Glutamatergic neuron (in vitro differentiated cells): Measurements from ENCODE around the gene CCND1. TPM values are rescaled to one million over a fixed set of nuclear protein-coding genes. Genes with fewer than 3 reads are reported as not detected.

Experiments used
- DNase-seq: peaks from one replicate; pipeline ENCODE4 v3.0.0; 2022
- H3K27ac Mint-ChIP-seq: one replicate; pipeline ENCODE4 v1.8.0; 2020; ENCODE audit warnings: mild to moderate bottlenecking, mixed read lengths, inconsistent platforms; ENCODE audit not compliant: unreplicated experiment
- H3K27me3 Mint-ChIP-seq: one replicate; pipeline ENCODE4 v1.8.0; 2020; ENCODE audit warnings: mild to moderate bottlenecking, moderate library complexity, mixed read lengths, inconsistent platforms; ENCODE audit not compliant: unreplicated experiment
- H3K36me3 Mint-ChIP-seq: one replicate; pipeline ENCODE4 v1.8.0; 2020; ENCODE audit warnings: mild to moderate bottlenecking, mixed read lengths, inconsistent platforms; ENCODE audit not compliant: unreplicated experiment
- H3K4me1 Mint-ChIP-seq: one replicate; pipeline ENCODE4 v1.8.0; 2020; ENCODE audit warnings: mild to moderate bottlenecking, low read depth, mixed read lengths, inconsistent platforms; ENCODE audit not compliant: unreplicated experiment
- H3K4me3 Mint-ChIP-seq: one replicate; pipeline ENCODE4 v1.8.0; 2020; ENCODE audit warnings: mild to moderate bottlenecking, mixed read lengths, inconsistent platforms; ENCODE audit not compliant: unreplicated experiment
- H3K9me3 Mint-ChIP-seq: one replicate; pipeline ENCODE4 v1.8.0; 2020; ENCODE audit warnings: mild to moderate bottlenecking, moderate library complexity, mixed read lengths, inconsistent platforms; ENCODE audit not compliant: unreplicated experiment
- CTCF ChIP-seq: fragments of 200-600 bp; sonication (generic); IDR thresholded peaks from one replicate; pipeline ENCODE4 v1.5.0; 2021; ENCODE audit not compliant: partially characterized antibody, unreplicated experiment
- total RNA-seq: library from RNA; stranded (reverse); fragmentation: NEBNext Ultra II Directional; extraction: Animal tissue kit (Norgen Biotek cat#: 25700); gene quantifications from one replicate; pipeline ENCODE4 v1.2.1, GENCODE V29; 2021; ENCODE audit not compliant: unreplicated experiment

Gene CCND1
- total RNA-seq, 1 donor from 2014 or later = 36.1 TPM

GRCh38 chr11:69696749-69697468, 56.0 kb downstream of the CCND1 start:
- Mint-ChIP-seq H3K36me3 (no peaks in the 10 kb centered on the region), H3K4me3 (no peak overlapping the region), H3K27ac (no peak overlapping the region), H3K4me1 (peaks cover 37% of the 10 kb centered on the region), H3K27me3 (peaks cover 4% of the 10 kb centered on the region), H3K9me3 (no peaks in the 10 kb centered on the region)
- no peak for TF ChIP-seq CTCF
- DNase-seq = no peak

GRCh38 chr11:69697469-69697843, 56.5 kb downstream of the CCND1 start:
- no peak for TF ChIP-seq CTCF
- Mint-ChIP-seq H3K36me3 (no peaks in the 10 kb centered on the region), H3K4me3 (no peak overlapping the region), H3K27ac (no peak overlapping the region), H3K9me3 (no peaks in the 10 kb centered on the region), H3K4me1 (peaks cover 37% of the 10 kb centered on the region), H3K27me3 (peaks cover 4% of the 10 kb centered on the region)
- DNase-seq = no peak

- H3K27me3 Mint-ChIP-seq = peaks cover 7% of the 10 kb centered on the region
- no peak for DNase-seq
- peaks cover 37% of the 10 kb centered on the region for H3K4me1 Mint-ChIP-seq
- H3K4me3 Mint-ChIP-seq = no peak overlapping the region
- H3K9me3 Mint-ChIP-seq = no peaks in the 10 kb centered on the region
- H3K27ac Mint-ChIP-seq = no peak overlapping the region
- no peak for TF ChIP-seq CTCF
- no peaks in the 10 kb centered on the region for H3K36me3 Mint-ChIP-seq
Observed at GRCh38 chr11:69697861-69698260, 56.9 kb downstream of the CCND1 start.

- peak overlapping the region; percentile 52 for H3K27ac Mint-ChIP-seq
- peaks cover 8% of the 10 kb centered on the region for H3K27me3 Mint-ChIP-seq
Observed at GRCh38 chr11:69698362-69698761, 57.4 kb downstream of the CCND1 start.

More at GRCh38 chr11:69698362-69698761, 57.4 kb downstream of the CCND1 start:
- H3K4me3 Mint-ChIP-seq = no peak overlapping the region
- DNase-seq = no peak
- peaks cover 37% of the 10 kb centered on the region for H3K4me1 Mint-ChIP-seq
- no peak for TF ChIP-seq CTCF
- no peaks in the 10 kb centered on the region for H3K36me3 Mint-ChIP-seq
- H3K9me3 Mint-ChIP-seq = no peaks in the 10 kb centered on the region
